Trophoblast cell (in vitro differentiated cells and primary cell): ENCODE measurements around the gene GATA3.

Source experiments
- DNase-seq, 2 donors: peaks; one replicate each; pipeline ENCODE4 v3.0.0-alpha.2; 2016
- H2AFZ ChIP-seq: 2 replicates; pipeline ENCODE4 v1.6.1; 2013; ENCODE audit warnings: low read length, moderate library complexity, mild to moderate bottlenecking; ENCODE audit not compliant: insufficient read depth, poor library complexity
- H2AK5ac ChIP-seq: 2 replicates; pipeline ENCODE4 v1.6.1; 2013; ENCODE audit warnings: mild to moderate bottlenecking, low read length
- H2BK120ac ChIP-seq: 2 replicates; pipeline ENCODE4 v1.6.1; 2013; ENCODE audit warnings: low read length, mild to moderate bottlenecking, moderate library complexity; ENCODE audit not compliant: insufficient read depth, poor library complexity
- H2BK12ac ChIP-seq: 2 replicates; pipeline ENCODE4 v1.6.1; 2013; ENCODE audit warnings: mild to moderate bottlenecking, low read length, moderate library complexity
- H2BK5ac ChIP-seq: 2 replicates; pipeline ENCODE4 v1.6.1; 2013; ENCODE audit warnings: low read length, low read depth, moderate library complexity, mild to moderate bottlenecking; ENCODE audit not compliant: poor library complexity
- H3K14ac ChIP-seq: 2 replicates; pipeline ENCODE4 v1.6.1; 2013; ENCODE audit warnings: mild to moderate bottlenecking, low read length
- H3K18ac ChIP-seq: 2 replicates; pipeline ENCODE4 v1.6.1; 2013; ENCODE audit warnings: mild to moderate bottlenecking, low read length
- H3K23ac ChIP-seq: 2 replicates; pipeline ENCODE4 v1.6.1; 2013; ENCODE audit warnings: low read length
- H3K27ac ChIP-seq: 2 replicates; pipeline ENCODE4 v1.5.1; 2013; ENCODE audit warnings: low read depth, mild to moderate bottlenecking, inconsistent platforms, low read length, moderate library complexity
- H3K27me3 ChIP-seq: 2 replicates; pipeline ENCODE4 v1.6.1; 2013; ENCODE audit warnings: inconsistent platforms, mild to moderate bottlenecking, low read length, moderate library complexity; ENCODE audit not compliant: insufficient read depth
- H3K36me3 ChIP-seq, 2 experiments: 1 replicate in 1 of 2; 2 replicates in 1 of 2; pipeline ENCODE4 v1.6.1; 2013; ENCODE audit warnings: low read length in 2 of 2, mild to moderate bottlenecking in 2 of 2, moderate library complexity in 1 of 2; ENCODE audit not compliant: insufficient read depth in 2 of 2, control insufficient read depth in 1 of 2
- H3K4ac ChIP-seq: 2 replicates; pipeline ENCODE4 v1.6.1; 2013; ENCODE audit warnings: low read depth, mild to moderate bottlenecking, low read length, moderate library complexity
- H3K4me1 ChIP-seq, 2 experiments: 1 replicate in 1 of 2; 2 replicates in 1 of 2; pipeline ENCODE4 v1.6.1; 2013; ENCODE audit warnings: low read length in 2 of 2, mild to moderate bottlenecking in 2 of 2, moderate library complexity in 1 of 2; ENCODE audit not compliant: insufficient read depth in 2 of 2, control insufficient read depth in 1 of 2
- H3K4me2 ChIP-seq: 2 replicates; pipeline ENCODE4 v1.6.1; 2013; ENCODE audit warnings: inconsistent platforms, mild to moderate bottlenecking, low read length, moderate library complexity
- H3K4me3 ChIP-seq: 2 replicates; pipeline ENCODE4 v1.5.1; 2013; ENCODE audit warnings: mild to moderate bottlenecking, low read depth, low read length, inconsistent platforms
- H3K79me1 ChIP-seq: one replicate; pipeline ENCODE4 v1.6.1; 2013; ENCODE audit warnings: low read length
- H3K79me2 ChIP-seq: 2 replicates; pipeline ENCODE4 v1.6.1; 2013; ENCODE audit warnings: low read length, mild to moderate bottlenecking; ENCODE audit not compliant: control insufficient read depth, insufficient read depth, poor library complexity
- H3K9ac ChIP-seq: 2 replicates; pipeline ENCODE4 v1.6.1; 2013; ENCODE audit warnings: mild to moderate bottlenecking, low read length
- H3K9me3 ChIP-seq: 2 replicates; pipeline ENCODE4 v1.6.1; 2013; ENCODE audit warnings: low read depth, mild to moderate bottlenecking, control low read depth, inconsistent platforms, low read length; ENCODE audit not compliant: insufficient read depth
- H4K12ac ChIP-seq: 2 replicates; pipeline ENCODE4 v1.6.1; 2013; ENCODE audit warnings: low read depth, mild to moderate bottlenecking, low read length, moderate library complexity
- H4K8ac ChIP-seq: 2 replicates; pipeline ENCODE4 v1.6.1; 2013; ENCODE audit warnings: low read depth, mild to moderate bottlenecking, low read length, moderate library complexity
- H4K91ac ChIP-seq: one replicate; pipeline ENCODE4 v1.6.1; 2013; ENCODE audit warnings: low read depth, mild to moderate bottlenecking, low read length, moderate library complexity
- WGBS: extraction: QIAGEN DNeasy Blood & Tissue Kit; methylation state at CpG from one replicate; pipeline ENCODE4 v1.1.7; 2013; ENCODE audit warnings: missing lambda C conversion rate; ENCODE audit not compliant: insufficient read length, insufficient coverage; ENCODE audit errors: extremely low coverage; 5-methylcytosine and 5-hydroxymethylcytosine counted together

The GATA3 gene

DNA sequence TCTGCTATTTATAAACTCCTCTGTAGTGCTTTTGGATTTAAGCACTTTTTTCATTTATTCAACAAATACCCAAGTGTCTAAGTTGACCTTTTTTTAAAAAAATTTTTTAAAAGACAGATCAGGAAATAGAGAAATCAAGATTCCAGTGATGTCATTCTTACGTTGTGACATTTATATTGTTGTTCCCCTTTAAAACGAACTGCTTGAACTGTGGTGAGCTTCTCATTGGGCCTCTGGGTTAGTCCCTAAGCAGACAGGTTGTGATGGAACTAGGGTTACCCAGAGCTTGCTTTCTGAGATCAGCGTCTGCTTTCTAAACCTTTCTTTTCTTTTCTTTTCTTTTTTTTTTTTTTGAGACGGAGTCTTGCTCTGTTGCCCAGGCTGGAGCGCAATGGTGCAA lies 22.4 kb downstream of the GATA3 start:
- Histone ChIP-seq H4K8ac (no peak overlapping the region), H2BK5ac (no peak overlapping the region), H3K79me2 (peaks cover 2% of the 10 kb centered on the region), H3K18ac (no peak overlapping the region), H3K23ac (no peak overlapping the region), H3K4me3 (no peak overlapping the region), H3K4me2 (no peak overlapping the region), H3K27ac (no peak overlapping the region), H3K36me3 (peaks cover 18 to 20% of the 10 kb centered on the region in 2 experiments), H3K4me1 (peaks cover 18 to 19% of the 10 kb centered on the region in 2 experiments), H3K4ac (no peak overlapping the region), H3K9ac (no peak overlapping the region), H3K79me1 (peaks cover 20% of the 10 kb centered on the region), H3K14ac (no peak overlapping the region), H2BK12ac (no peak overlapping the region), H4K12ac (no peak overlapping the region), H3K9me3 (peaks cover 2% of the 10 kb centered on the region), H2BK120ac (peak overlapping the region; percentile 49), H2AK5ac (no peak overlapping the region), H4K91ac (no peak overlapping the region), H2AFZ (no peak overlapping the region), H3K27me3 (no peaks in the 10 kb centered on the region)
- DNase-seq = peak in 1 of 2 donors; percentile 69
- no CpG with 5 or more reads among the region's 5 CpGs for WGBS

DNA sequence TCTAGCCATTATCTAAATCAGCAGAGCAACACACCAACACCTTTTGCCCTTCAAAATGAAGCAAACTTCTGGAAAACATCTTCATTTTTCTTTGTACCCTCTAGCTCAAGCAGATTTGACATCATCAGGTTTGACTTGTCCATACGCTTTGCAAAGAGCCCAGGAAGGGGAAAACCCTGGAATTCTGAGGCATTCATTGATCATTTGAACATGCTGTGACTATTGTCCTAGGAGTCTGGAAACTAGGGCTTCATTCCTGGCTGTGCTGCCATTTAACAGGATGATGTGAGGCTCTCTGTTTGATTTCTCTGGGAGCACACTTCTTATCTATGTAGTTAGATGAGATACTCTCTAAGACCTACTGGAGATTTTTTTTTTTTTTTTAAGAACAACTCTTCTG lies 23.5 kb downstream of the GATA3 start:
- Histone ChIP-seq H3K4me2 (no peak overlapping the region), H2AK5ac (no peak overlapping the region), H3K27ac (peak overlapping the region; percentile 62), H3K9ac (no peak overlapping the region), H3K4me1 (peaks cover 12 to 14% of the 10 kb centered on the region in 2 experiments), H4K91ac (no peak overlapping the region), H3K4ac (no peak overlapping the region), H3K23ac (no peak overlapping the region), H2BK120ac (no peak overlapping the region), H3K9me3 (peaks cover 2% of the 10 kb centered on the region), H3K18ac (no peak overlapping the region), H3K27me3 (no peaks in the 10 kb centered on the region), H3K36me3 (peaks cover 11 to 13% of the 10 kb centered on the region in 2 experiments), H3K79me2 (peaks cover 2% of the 10 kb centered on the region), H2AFZ (no peak overlapping the region), H4K8ac (no peak overlapping the region), H3K14ac (no peak overlapping the region), H3K4me3 (no peak overlapping the region), H2BK5ac (no peak overlapping the region), H4K12ac (no peak overlapping the region), H2BK12ac (no peak overlapping the region), H3K79me1 (peaks cover 20% of the 10 kb centered on the region)
- no CpG with 5 or more reads among the region's 1 CpG for whole genome bisulfite sequencing
- DNase-seq = peak in 1 of 2 donors; percentile 62

- H4K8ac ChIP-seq = peak overlapping the region; percentile 63
- H2BK120ac ChIP-seq = peak overlapping the region; percentile 80
- no peaks in the 10 kb centered on the region for H3K79me2 ChIP-seq
- H4K12ac ChIP-seq = no peak overlapping the region
- peaks cover 5% of the 10 kb centered on the region in 2 experiments for H3K36me3 ChIP-seq
- H3K9me3 ChIP-seq = peaks cover 2% of the 10 kb centered on the region
- no peak overlapping the region for H3K23ac ChIP-seq
- H2BK5ac ChIP-seq = peak overlapping the region; percentile 14
- H3K4me3 ChIP-seq = no peak overlapping the region
- H3K79me1 ChIP-seq = peaks cover 21% of the 10 kb centered on the region
- no peak overlapping the region for H3K4ac ChIP-seq
- H3K4me2 ChIP-seq = no peak overlapping the region
- H3K4me1 ChIP-seq = peaks cover 11 to 13% of the 10 kb centered on the region in 2 experiments
- peak overlapping the region; percentile 32 for H4K91ac ChIP-seq
- no peak overlapping the region for H2BK12ac ChIP-seq
- H3K14ac ChIP-seq = peak overlapping the region; percentile 41
- H2AFZ ChIP-seq = no peak overlapping the region
- WGBS = no CpG with 5 or more reads among the region's 3 CpGs
- DNase-seq = peak in 1 of 2 donors; percentile 32
- no peak overlapping the region for H3K18ac ChIP-seq
- no peaks in the 10 kb centered on the region for H3K27me3 ChIP-seq
- H2AK5ac ChIP-seq = no peak overlapping the region
- H3K9ac ChIP-seq = no peak overlapping the region
- H3K27ac ChIP-seq = peak overlapping the region; percentile 39
Observed at GRCh38 chr10:8079126-8079525, 24.6 kb downstream of the GATA3 start.

- no peak overlapping the region for H2BK120ac ChIP-seq
Observed at GRCh38 chr10:8084799-8085198, 30.3 kb downstream of the GATA3 start.

More at GRCh38 chr10:8084799-8085198, 30.3 kb downstream of the GATA3 start:
- H2AFZ ChIP-seq = no peak overlapping the region
- no peak overlapping the region for H2AK5ac ChIP-seq
- H4K12ac ChIP-seq = no peak overlapping the region
- no peak overlapping the region for H3K14ac ChIP-seq
- no peak overlapping the region for H3K4ac ChIP-seq
- H3K27me3 ChIP-seq = no peaks in the 10 kb centered on the region
- no peak overlapping the region for H3K23ac ChIP-seq
- WGBS = no CpG with 5 or more reads among the region's 3 CpGs
- H3K9ac ChIP-seq = no peak overlapping the region
- peaks cover 10% of the 10 kb centered on the region for H3K79me1 ChIP-seq
- H3K79me2 ChIP-seq = no peaks in the 10 kb centered on the region
- H3K4me3 ChIP-seq = no peak overlapping the region
- no peak overlapping the region for H2BK12ac ChIP-seq
- H4K8ac ChIP-seq = no peak overlapping the region
- H3K18ac ChIP-seq = no peak overlapping the region
- H3K4me1 ChIP-seq = peaks cover 3 to 4% of the 10 kb centered on the region in 2 experiments
- peaks cover 0 to 3% of the 10 kb centered on the region in 2 experiments for H3K36me3 ChIP-seq
- no peak overlapping the region for H3K27ac ChIP-seq
- peak in 1 of 2 donors; percentile 51 for DNase-seq
- H4K91ac ChIP-seq = no peak overlapping the region
- H2BK5ac ChIP-seq = no peak overlapping the region
- H3K4me2 ChIP-seq = no peak overlapping the region
- peaks cover 2% of the 10 kb centered on the region for H3K9me3 ChIP-seq
